Hepatocyte (in vitro differentiated cells): Measurements from ENCODE around the gene ZNF689.

Source experiments
- EZH2phosphoT487 ChIP-seq: fragments of 200-600 bp; sonication (generic); IDR thresholded peaks from one replicate; pipeline ENCODE4 v1.6.1; 2018; ENCODE audit warnings: antibody characterized with exemption, mild to moderate bottlenecking, low read depth, moderate library complexity; ENCODE audit not compliant: unreplicated experiment, severe bottlenecking
- TF ChIP-seq, protein P1 (sequence below): fragments of 200-600 bp; sonication (generic); IDR thresholded peaks from 2 replicates; pipeline ENCODE4 v1.5.1; 2016; ENCODE audit warnings: antibody characterized with exemption, mild to moderate bottlenecking; ENCODE audit not compliant: poor library complexity

- TF ChIP-seq, protein P1, sequence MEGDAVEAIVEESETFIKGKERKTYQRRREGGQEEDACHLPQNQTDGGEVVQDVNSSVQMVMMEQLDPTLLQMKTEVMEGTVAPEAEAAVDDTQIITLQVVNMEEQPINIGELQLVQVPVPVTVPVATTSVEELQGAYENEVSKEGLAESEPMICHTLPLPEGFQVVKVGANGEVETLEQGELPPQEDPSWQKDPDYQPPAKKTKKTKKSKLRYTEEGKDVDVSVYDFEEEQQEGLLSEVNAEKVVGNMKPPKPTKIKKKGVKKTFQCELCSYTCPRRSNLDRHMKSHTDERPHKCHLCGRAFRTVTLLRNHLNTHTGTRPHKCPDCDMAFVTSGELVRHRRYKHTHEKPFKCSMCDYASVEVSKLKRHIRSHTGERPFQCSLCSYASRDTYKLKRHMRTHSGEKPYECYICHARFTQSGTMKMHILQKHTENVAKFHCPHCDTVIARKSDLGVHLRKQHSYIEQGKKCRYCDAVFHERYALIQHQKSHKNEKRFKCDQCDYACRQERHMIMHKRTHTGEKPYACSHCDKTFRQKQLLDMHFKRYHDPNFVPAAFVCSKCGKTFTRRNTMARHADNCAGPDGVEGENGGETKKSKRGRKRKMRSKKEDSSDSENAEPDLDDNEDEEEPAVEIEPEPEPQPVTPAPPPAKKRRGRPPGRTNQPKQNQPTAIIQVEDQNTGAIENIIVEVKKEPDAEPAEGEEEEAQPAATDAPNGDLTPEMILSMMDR: no peak
- no peak for TF ChIP-seq EZH2phosphoT487
These were observed 9.3 kb downstream of the ZNF689 start for GRCh38 chr16:30600929-30601328.
